ENCODE results near the gene SV2C. TPM values are rescaled to one million over a fixed set of nuclear protein-coding genes. Genes with fewer than 3 reads are reported as not detected.

Gene SV2C
- total and polyA plus RNA-seq, 2 of the 13 experiments (the other 11 are each of a cell fraction or from before 2014, with no cell fraction given), result not detected

DNA sequence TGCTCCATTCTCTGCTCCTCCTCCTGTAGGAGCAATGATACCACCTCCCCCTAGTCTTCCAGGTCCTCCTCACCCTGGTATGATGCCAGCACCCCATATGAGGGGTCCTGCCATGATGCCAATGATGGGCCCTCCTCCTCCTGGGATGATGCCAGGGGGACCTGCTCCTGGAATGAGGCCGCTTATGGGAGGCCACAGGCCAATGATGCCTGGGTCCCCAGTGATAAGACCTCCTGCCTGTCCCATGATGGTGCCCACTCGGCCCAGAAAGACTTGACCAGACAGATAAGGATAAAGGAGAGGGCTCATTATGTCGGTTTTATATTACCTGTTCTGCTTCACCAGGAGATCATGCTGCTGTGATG lies 293.7 kb downstream of the SV2C start (continued):
- TF ChIP-seq, protein P1, sequence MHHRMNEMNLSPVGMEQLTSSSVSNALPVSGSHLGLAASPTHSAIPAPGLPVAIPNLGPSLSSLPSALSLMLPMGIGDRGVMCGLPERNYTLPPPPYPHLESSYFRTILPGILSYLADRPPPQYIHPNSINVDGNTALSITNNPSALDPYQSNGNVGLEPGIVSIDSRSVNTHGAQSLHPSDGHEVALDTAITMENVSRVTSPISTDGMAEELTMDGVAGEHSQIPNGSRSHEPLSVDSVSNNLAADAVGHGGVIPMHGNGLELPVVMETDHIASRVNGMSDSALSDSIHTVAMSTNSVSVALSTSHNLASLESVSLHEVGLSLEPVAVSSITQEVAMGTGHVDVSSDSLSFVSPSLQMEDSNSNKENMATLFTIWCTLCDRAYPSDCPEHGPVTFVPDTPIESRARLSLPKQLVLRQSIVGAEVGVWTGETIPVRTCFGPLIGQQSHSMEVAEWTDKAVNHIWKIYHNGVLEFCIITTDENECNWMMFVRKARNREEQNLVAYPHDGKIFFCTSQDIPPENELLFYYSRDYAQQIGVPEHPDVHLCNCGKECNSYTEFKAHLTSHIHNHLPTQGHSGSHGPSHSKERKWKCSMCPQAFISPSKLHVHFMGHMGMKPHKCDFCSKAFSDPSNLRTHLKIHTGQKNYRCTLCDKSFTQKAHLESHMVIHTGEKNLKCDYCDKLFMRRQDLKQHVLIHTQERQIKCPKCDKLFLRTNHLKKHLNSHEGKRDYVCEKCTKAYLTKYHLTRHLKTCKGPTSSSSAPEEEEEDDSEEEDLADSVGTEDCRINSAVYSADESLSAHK (CRISPR knock-in tag; IDR thresholded peaks at IDR 0.05; ENCODE audit: borderline replicate concordance), result no peak
- no peak for TF ChIP-seq HDAC2 (CRISPR knock-in tag; IDR thresholded peaks at IDR 0.05)

DNA sequence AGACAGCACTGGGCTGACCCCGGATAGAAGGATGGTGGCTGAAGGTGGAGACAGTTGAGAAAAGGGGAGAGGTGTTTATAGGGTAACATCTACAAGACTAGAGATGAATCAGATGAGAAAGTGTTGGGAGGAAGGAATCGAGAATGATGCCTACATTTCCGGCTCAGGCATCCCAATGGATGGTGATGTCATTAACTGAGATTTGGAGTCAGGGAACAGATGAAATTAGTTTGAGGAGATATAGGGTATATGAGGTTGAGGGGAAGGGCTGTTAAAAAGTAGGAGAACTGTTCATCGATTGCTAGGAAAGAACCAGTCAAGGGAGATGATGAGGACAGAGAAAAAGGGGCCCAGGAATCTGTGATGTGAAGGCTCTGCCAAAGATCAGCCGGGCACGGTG lies 295.2 kb downstream of the SV2C start:
- Histone ChIP-seq H3K4me3 (replicated peaks in 1 of 3; ENCODE audit: insufficient read depth in 1 of 3, low read depth in 2 of 3, low read length in 3 of 3) (no peak overlapping the region), H3K27me3 (ENCODE audit: control insufficient read depth in 1 of 2, insufficient read depth in 2 of 2, low read length in 2 of 2) (no peaks in the 10 kb centered on the region; a peak in 1 of 5 replicates), H3K9me3 (ENCODE audit: low read length) (no peaks in the 10 kb centered on the region), H3K9ac (ENCODE audit: insufficient read depth, low read depth, low read length) (no peak overlapping the region), H3K4me2 (ENCODE audit: low read depth, low read length) (no peak overlapping the region; the same call in 1 of the 2 replicates), H3K36me3 (replicated peaks in 1 of 2; ENCODE audit: control insufficient read depth in 1 of 2, insufficient read depth in 2 of 2, low read length in 2 of 2) (no peaks in the 10 kb centered on the region), H3K4me1 (ENCODE audit: insufficient read depth, low read length) (peaks cover 61% of the 10 kb centered on the region), H2AFZ (ENCODE audit: low read length) (no peak overlapping the region), H4K20me1 (ENCODE audit: insufficient read depth, low read length) (no peaks in the 10 kb centered on the region), H3K79me2 (ENCODE audit: insufficient read depth, low read length) (no peaks in the 10 kb centered on the region), H3K27ac (ENCODE audit: extremely low read length, insufficient read depth, low read length) (no peak overlapping the region)
- in situ Hi-C loops (cut with HindIII; ENCODE audit: extremely low pct_ligation_motif_present, low pct_unique_long_range_greater_than_20kb), result no loop called here
- 76% methylated on average over 6 of the region's 6 CpGs for WGBS (ENCODE audit: low lambda C conversion rate)
- POLR2A ChIA-PET, result no interaction called here
- CTCF ChIA-PET (ENCODE audit: low intra/inter-chr PET ratio, low total read pairs), result no interaction called here
- BruUV-seq (replicated peaks), result no TSS peak
- DNase-seq (ENCODE audit: low spot score) (no peak), ATAC-seq (no peak), FAIRE-seq (no peak)
- intact Hi-C loops (cut with micrococcal nuclease; ENCODE audit: unreplicated experiment), result no loop called here
- TF ChIP-seq, protein P2, sequence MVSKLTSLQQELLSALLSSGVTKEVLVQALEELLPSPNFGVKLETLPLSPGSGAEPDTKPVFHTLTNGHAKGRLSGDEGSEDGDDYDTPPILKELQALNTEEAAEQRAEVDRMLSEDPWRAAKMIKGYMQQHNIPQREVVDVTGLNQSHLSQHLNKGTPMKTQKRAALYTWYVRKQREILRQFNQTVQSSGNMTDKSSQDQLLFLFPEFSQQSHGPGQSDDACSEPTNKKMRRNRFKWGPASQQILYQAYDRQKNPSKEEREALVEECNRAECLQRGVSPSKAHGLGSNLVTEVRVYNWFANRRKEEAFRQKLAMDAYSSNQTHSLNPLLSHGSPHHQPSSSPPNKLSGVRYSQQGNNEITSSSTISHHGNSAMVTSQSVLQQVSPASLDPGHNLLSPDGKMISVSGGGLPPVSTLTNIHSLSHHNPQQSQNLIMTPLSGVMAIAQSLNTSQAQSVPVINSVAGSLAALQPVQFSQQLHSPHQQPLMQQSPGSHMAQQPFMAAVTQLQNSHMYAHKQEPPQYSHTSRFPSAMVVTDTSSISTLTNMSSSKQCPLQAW (CRISPR knock-in tag; IDR thresholded peaks at IDR 0.05), result peak; percentile 5; the same call in 1 of the 2 replicates
- peak; percentile 82 for TF ChIP-seq ATF7 (IDR thresholded peaks at IDR 0.05)
- no peak for TF ChIP-seq ATF7 (CRISPR knock-in tag; IDR thresholded peaks at IDR 0.05)
- TF ChIP-seq ZKSCAN8 (CRISPR knock-in tag; IDR thresholded peaks at IDR 0.05; ENCODE audit: borderline replicate concordance), result no peak
